Mesenchymal stem cell (in vitro differentiated cells and primary cell): ENCODE data around the gene BCAS4.

Experiments
- DNase-seq: peaks from one replicate; pipeline ENCODE4 v3.0.0-alpha.2; 2013
- H2AFZ ChIP-seq: one replicate; pipeline ENCODE4 v1.6.1; 2013; ENCODE audit warnings: low read depth, mild to moderate bottlenecking, control low read depth, inconsistent platforms, low read length, moderate library complexity
- H2AK5ac ChIP-seq: 2 replicates; pipeline ENCODE4 v1.6.1; 2013; ENCODE audit warnings: low read length, moderate library complexity, mild to moderate bottlenecking, inconsistent platforms; ENCODE audit not compliant: severe bottlenecking
- H2BK120ac ChIP-seq: one replicate; pipeline ENCODE4 v1.6.1; 2013; ENCODE audit warnings: low read depth, mild to moderate bottlenecking, inconsistent platforms, low read length, moderate library complexity
- H2BK12ac ChIP-seq, 2 experiments: one replicate each; pipeline ENCODE4 v1.6.1; 2013; ENCODE audit warnings: inconsistent platforms in 2 of 2, low read length in 2 of 2, mild to moderate bottlenecking in 2 of 2, moderate library complexity in 2 of 2, control low read depth in 1 of 2
- H2BK15ac ChIP-seq: one replicate; pipeline ENCODE4 v1.6.1; 2013; ENCODE audit warnings: mild to moderate bottlenecking, low read depth, inconsistent platforms; ENCODE audit not compliant: poor library complexity, severe bottlenecking
- H2BK5ac ChIP-seq: 2 replicates; pipeline ENCODE4 v1.6.1; 2013; ENCODE audit warnings: low read depth, mild to moderate bottlenecking, low read length, control low read depth, inconsistent platforms; ENCODE audit not compliant: poor library complexity, severe bottlenecking
- H3K14ac ChIP-seq, 2 experiments: one replicate each; pipeline ENCODE4 v1.6.1; 2013; ENCODE audit warnings: inconsistent platforms in 2 of 2, low read length in 2 of 2, control low read depth in 1 of 2, mild to moderate bottlenecking in 1 of 2, moderate library complexity in 1 of 2
- H3K18ac ChIP-seq, 2 experiments: one replicate each; pipeline ENCODE4 v1.6.1; 2013; ENCODE audit warnings: inconsistent platforms in 2 of 2, low read length in 2 of 2, control low read depth in 1 of 2, low read depth in 1 of 2, mild to moderate bottlenecking in 1 of 2
- H3K23ac ChIP-seq, 2 experiments: one replicate each; pipeline ENCODE4 v1.6.1; 2013; ENCODE audit warnings: inconsistent platforms in 2 of 2, low read length in 2 of 2, mild to moderate bottlenecking in 2 of 2, moderate library complexity in 2 of 2, control low read depth in 1 of 2
- H3K27ac ChIP-seq: 2 replicates; pipeline ENCODE4 v1.5.1; 2013; ENCODE audit warnings: mild to moderate bottlenecking, moderate library complexity, low read length, control low read depth, inconsistent platforms; ENCODE audit not compliant: poor library complexity, severe bottlenecking
- H3K27me3 ChIP-seq, 2 experiments: 2 replicates each; pipeline versions ENCODE4 v1.6.1 to v1.7.0; 2013; ENCODE audit warnings: low read length in 2 of 2, mild to moderate bottlenecking in 2 of 2, moderate library complexity in 2 of 2, control low read depth in 1 of 2, inconsistent platforms in 1 of 2; ENCODE audit not compliant: control insufficient read depth in 1 of 2, insufficient read depth in 1 of 2
- H3K36me3 ChIP-seq, 2 experiments: 2 replicates each; pipeline versions ENCODE4 v1.6.1 to v1.7.0; 2013; ENCODE audit warnings: low read length in 2 of 2, control low read depth in 1 of 2, inconsistent platforms in 1 of 2, low read depth in 1 of 2, mild to moderate bottlenecking in 1 of 2; ENCODE audit not compliant: insufficient read depth in 2 of 2, control insufficient read depth in 1 of 2
- H3K4ac ChIP-seq, 2 experiments: one replicate each; pipeline ENCODE4 v1.6.1; 2013; ENCODE audit warnings: inconsistent platforms in 2 of 2, low read length in 2 of 2, mild to moderate bottlenecking in 2 of 2, moderate library complexity in 2 of 2, control low read depth in 1 of 2, low read depth in 1 of 2
- H3K4me1 ChIP-seq: 2 replicates; pipeline ENCODE4 v1.6.1; 2013; ENCODE audit warnings: low read depth, low read length, control low read depth; ENCODE audit not compliant: control insufficient read depth, insufficient read depth
- H3K4me2 ChIP-seq: 2 replicates; pipeline ENCODE4 v1.6.1; 2013; ENCODE audit warnings: low read length, mild to moderate bottlenecking, inconsistent platforms; ENCODE audit not compliant: poor library complexity, severe bottlenecking
- H3K4me3 ChIP-seq, 2 experiments: 2 replicates each; pipeline versions ENCODE4 v1.5.1 to v1.7.0; 2013; ENCODE audit warnings: low read length in 2 of 2, mild to moderate bottlenecking in 2 of 2, control low read depth in 1 of 2, low read depth in 1 of 2; ENCODE audit not compliant: insufficient read depth in 1 of 2
- H3K79me1 ChIP-seq: replicated peaks from 2 replicates; pipeline ENCODE4 v1.6.1; 2013; ENCODE audit warnings: mild to moderate bottlenecking, control low read depth, low read length, inconsistent platforms; ENCODE audit not compliant: poor library complexity, severe bottlenecking
- H3K9ac ChIP-seq: 2 replicates; pipeline ENCODE4 v1.7.0; 2013; ENCODE audit warnings: mild to moderate bottlenecking, low read length, moderate library complexity
- H3K9me3 ChIP-seq: 2 replicates; pipeline ENCODE4 v1.7.0; 2013; ENCODE audit warnings: mild to moderate bottlenecking, low read length; ENCODE audit not compliant: control insufficient read depth
- H4K8ac ChIP-seq: one replicate; pipeline ENCODE4 v1.6.1; 2013; ENCODE audit warnings: inconsistent platforms, mild to moderate bottlenecking, low read length, moderate library complexity
- H4K91ac ChIP-seq: one replicate; pipeline ENCODE4 v1.6.1; 2013; ENCODE audit warnings: mild to moderate bottlenecking, low read length, inconsistent platforms
- WGBS: methylation state at CpG from one replicate; pipeline ENCODE4 v1.1.7; 2013; ENCODE audit warnings: mixed read lengths; 5-methylcytosine and 5-hydroxymethylcytosine counted together

BCAS4 gene

GRCh38 chr20:50919567-50919966 is 124.7 kb downstream of the BCAS4 start:
- WGBS = 82% methylated on average over 6 of the region's 6 CpGs
- no peak overlapping the region for H3K9ac ChIP-seq

DNA sequence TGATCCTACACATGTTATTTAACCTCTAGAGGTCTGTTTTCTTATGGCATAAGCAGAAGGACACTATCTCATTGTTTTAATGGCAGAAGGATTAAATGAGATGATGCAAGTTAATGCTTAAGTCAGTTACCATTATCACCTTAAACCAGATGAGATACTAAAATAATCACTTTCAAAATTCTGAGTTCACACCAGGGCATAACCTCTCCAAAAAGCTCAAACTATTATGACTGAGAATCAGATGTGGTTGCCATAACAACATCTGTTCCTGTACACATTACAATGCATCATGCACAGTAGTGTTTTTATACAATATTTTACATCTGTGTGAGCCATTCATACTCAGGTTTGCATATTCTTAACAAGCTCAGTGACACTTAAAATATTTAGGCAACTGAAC is 126.1 kb downstream of the BCAS4 start:
- peaks cover 9 to 18% of the 10 kb centered on the region in 2 experiments for H3K36me3 ChIP-seq
- no peak overlapping the region for H2BK12ac ChIP-seq
- H3K23ac ChIP-seq = no peak overlapping the region
- no peak for DNase-seq
- no peak overlapping the region for H2BK5ac ChIP-seq
- no peak overlapping the region for H4K8ac ChIP-seq
- H2AFZ ChIP-seq = no peak overlapping the region
- no peak overlapping the region for H3K14ac ChIP-seq
- peaks cover 15% of the 10 kb centered on the region for H3K4me1 ChIP-seq
- H3K27ac ChIP-seq = no peak overlapping the region
- no peaks in the 10 kb centered on the region for H3K9me3 ChIP-seq
- no peak overlapping the region for H2AK5ac ChIP-seq
- no peak overlapping the region for H3K4me3 ChIP-seq
- no peak overlapping the region for H3K4ac ChIP-seq
- no peak overlapping the region for H4K91ac ChIP-seq
- no peaks in the 10 kb centered on the region for H3K79me1 ChIP-seq
- H3K9ac ChIP-seq = peak overlapping the region; percentile 59
- H2BK120ac ChIP-seq = no peak overlapping the region
- no peaks in the 10 kb centered on the region for H3K27me3 ChIP-seq
- H2BK15ac ChIP-seq = no peak overlapping the region
- H3K18ac ChIP-seq = no peak overlapping the region
- no peak overlapping the region for H3K4me2 ChIP-seq

More at GRCh38 chr20:50919567-50919966, 124.7 kb downstream of the BCAS4 start:
- Histone ChIP-seq H3K4me3 (no peak overlapping the region), H3K4ac (no peak overlapping the region), H2BK15ac (no peak overlapping the region), H3K23ac (no peak overlapping the region), H2AK5ac (no peak overlapping the region), H4K91ac (no peak overlapping the region), H4K8ac (no peak overlapping the region), H3K4me2 (no peak overlapping the region), H3K14ac (no peak overlapping the region), H3K4me1 (peaks cover 11% of the 10 kb centered on the region), H2BK5ac (no peak overlapping the region), H3K36me3 (peaks cover 6 to 7% of the 10 kb centered on the region in 2 experiments), H2BK120ac (no peak overlapping the region), H3K27me3 (no peaks in the 10 kb centered on the region), H3K27ac (no peak overlapping the region), H2AFZ (no peak overlapping the region), H3K9me3 (no peaks in the 10 kb centered on the region), H2BK12ac (no peak overlapping the region), H3K79me1 (no peaks in the 10 kb centered on the region), H3K18ac (no peak overlapping the region)
- DNase-seq = peak; percentile 74

DNA sequence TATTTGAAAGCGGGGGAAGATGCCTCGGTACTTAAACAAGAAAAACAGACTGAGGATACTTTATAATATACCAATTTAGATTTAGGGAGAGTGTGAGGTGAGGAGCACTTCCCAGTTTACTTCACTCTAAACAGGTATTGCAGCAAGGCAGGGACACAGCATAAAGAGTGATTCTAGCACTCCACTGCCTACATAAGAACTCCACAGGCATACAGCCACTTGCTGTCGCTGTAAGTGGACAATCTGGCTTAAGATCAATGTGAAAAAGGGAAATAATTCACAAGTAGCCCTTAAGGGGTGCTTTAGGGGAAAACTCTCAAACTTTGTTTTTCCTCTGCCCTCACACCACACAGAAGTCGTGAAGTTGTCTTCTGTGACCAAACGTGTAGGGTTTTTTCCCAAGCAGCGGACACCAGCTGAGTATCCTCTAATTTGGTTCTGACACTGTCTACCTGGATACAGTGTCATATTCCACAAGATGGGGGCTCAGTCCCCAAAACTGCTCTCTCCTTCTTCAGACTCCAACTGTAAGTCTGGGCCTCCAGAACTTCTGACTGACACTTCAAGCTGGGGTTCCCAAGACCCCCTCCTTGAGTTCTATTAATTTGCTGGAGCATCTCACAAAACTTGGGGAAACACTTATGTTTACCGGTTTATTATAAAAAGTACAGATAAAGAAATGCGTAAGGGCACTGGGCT is 127.1 kb downstream of the BCAS4 start:
- peaks cover 15% of the 10 kb centered on the region for H3K4me1 ChIP-seq
- no peak overlapping the region for H2BK120ac ChIP-seq
- H3K14ac ChIP-seq = no peak overlapping the region
- H3K4ac ChIP-seq = no peak overlapping the region
- H4K8ac ChIP-seq = no peak overlapping the region
- H2BK15ac ChIP-seq = no peak overlapping the region
- no peak overlapping the region for H3K4me3 ChIP-seq
- no peaks in the 10 kb centered on the region for H3K27me3 ChIP-seq
- no peak overlapping the region for H3K23ac ChIP-seq
- no peak overlapping the region for H2AFZ ChIP-seq
- H2BK5ac ChIP-seq = no peak overlapping the region
- H3K9me3 ChIP-seq = no peaks in the 10 kb centered on the region
- H3K9ac ChIP-seq = peak overlapping the region; percentile 59
- no peak overlapping the region for H3K27ac ChIP-seq
- H4K91ac ChIP-seq = no peak overlapping the region
- peaks cover 9 to 20% of the 10 kb centered on the region in 2 experiments for H3K36me3 ChIP-seq
- 90% methylated on average over 6 of the region's 8 CpGs for WGBS
- H3K4me2 ChIP-seq = no peak overlapping the region
- no peak overlapping the region for H2BK12ac ChIP-seq
- H2AK5ac ChIP-seq = no peak overlapping the region
- no peak overlapping the region for H3K18ac ChIP-seq
- DNase-seq = no peak
- H3K79me1 ChIP-seq = no peaks in the 10 kb centered on the region

GRCh38 chr20:50924261-50924920 is 129.5 kb downstream of the BCAS4 start:
- peak; percentile 40 for DNase-seq
- Histone ChIP-seq H2AK5ac (no peak overlapping the region), H3K27me3 (no peaks in the 10 kb centered on the region), H2BK15ac (no peak overlapping the region), H3K18ac (no peak overlapping the region), H2AFZ (no peak overlapping the region), H3K14ac (no peak overlapping the region), H2BK5ac (no peak overlapping the region), H3K23ac (no peak overlapping the region), H3K4me2 (no peak overlapping the region), H3K4ac (no peak overlapping the region), H4K91ac (no peak overlapping the region), H3K4me1 (peaks cover 14% of the 10 kb centered on the region), H3K79me1 (no peaks in the 10 kb centered on the region), H3K4me3 (no peak overlapping the region), H2BK120ac (no peak overlapping the region), H3K9me3 (no peaks in the 10 kb centered on the region), H2BK12ac (no peak overlapping the region), H3K27ac (no peak overlapping the region), H4K8ac (no peak overlapping the region), H3K36me3 (peaks cover 9 to 37% of the 10 kb centered on the region in 2 experiments), H3K9ac (no peak overlapping the region)
- WGBS = 93% methylated on average over 1 of the region's 2 CpGs
